ENCODE data around the gene SELENOV. TPM values are rescaled to one million over a fixed set of nuclear protein-coding genes. Genes with fewer than 3 reads are reported as not detected.

SELENOV gene
- total RNA-seq = not detected

- DNase-seq = peak in 1 of 2 donors; percentile 79
- no peak for TF ChIP-seq POLR2AphosphoS5 (IDR thresholded peaks at IDR 0.05)
- Histone ChIP-seq H3K4me1 (peaks cover 9 to 18% (median 12%) of the 10 kb centered on the region in 4 donors), H3K4me3 (peak within 1 kb of the TSS in 3 of 4 donors; percentile 6 to 36 (median 19)), H3K27me3 (peaks cover 0 to 29% (median 16%) of the 10 kb centered on the region in 4 donors), H3K27ac (no peak within 1 kb of the TSS), H3K9me3 (no peaks in the 10 kb centered on the region), H3K36me3 (no peaks in the 10 kb centered on the region)
- ATAC-seq (ENCODE audit: low FRiP score in 2 of 2) = peak; percentile 9 to 25
- WGBS, 2 donors = 0 to 1% methylated on average over 10 to 32 of the region's 56 CpGs
Measured at GRCh38 chr19:39514840-39515550, at the start of gene SELENOV. Gene SELENOV, plus strand, starts transcription at chr19:39515139. Its CDS starts 74 bp downstream, at chr19:39515213.

GRCh38 chr19:39465956-39466747, 48.8 kb upstream of the SELENOV start:
- no peak for TF ChIP-seq CTCF (IDR thresholded peaks at IDR 0.05)
- no peak for TF ChIP-seq POLR2AphosphoS5 (IDR thresholded peaks at IDR 0.05)
- no peak for TF ChIP-seq POLR2A (IDR thresholded peaks at IDR 0.05)
- TF ChIP-seq EP300 (IDR thresholded peaks at IDR 0.05) = no peak
- no peak overlapping the region for H3K27ac ChIP-seq
- no peaks in the 10 kb centered on the region for H3K27me3 ChIP-seq
- H3K4me3 ChIP-seq = no peak overlapping the region
- peaks cover 49 to 95% (median 78%) of the 10 kb centered on the region in 4 donors for H3K36me3 ChIP-seq
- no peak for DNase-seq
- H3K9me3 ChIP-seq = no peaks in the 10 kb centered on the region
- H3K4me1 ChIP-seq = no peaks in the 10 kb centered on the region
- 95 to 97% methylated on average over 18 of the region's 18 CpGs for WGBS, 2 donors
- ATAC-seq (ENCODE audit: low FRiP score in 2 of 2) = no peak

GRCh38 chr19:39467941-39468340, 47.0 kb upstream of the SELENOV start:
- Histone ChIP-seq H3K4me1 (no peaks in the 10 kb centered on the region), H3K4me3 (no peak overlapping the region), H3K36me3 (peaks cover 63 to 98% (median 88%) of the 10 kb centered on the region in 4 donors), H3K27ac (no peak overlapping the region), H3K27me3 (no peaks in the 10 kb centered on the region), H3K9me3 (no peaks in the 10 kb centered on the region)
- ATAC-seq (ENCODE audit: low FRiP score in 2 of 2) (no peak), DNase-seq (no peak)
- 96% methylated on average over 7 of the region's 7 CpGs; no CpG with 5 or more reads in 1 of the 2 donors for WGBS, 2 donors
- TF ChIP-seq POLR2A (IDR thresholded peaks at IDR 0.05) (no peak), EP300 (IDR thresholded peaks at IDR 0.05) (no peak), CTCF (IDR thresholded peaks at IDR 0.05) (no peak), POLR2AphosphoS5 (IDR thresholded peaks at IDR 0.05) (no peak)

- H3K9me3 ChIP-seq = no peaks in the 10 kb centered on the region
- H3K4me1 ChIP-seq = no peaks in the 10 kb centered on the region
- TF ChIP-seq EP300 (IDR thresholded peaks at IDR 0.05) = no peak
- TF ChIP-seq POLR2AphosphoS5 (IDR thresholded peaks at IDR 0.05) = no peak
- TF ChIP-seq CTCF (IDR thresholded peaks at IDR 0.05) = no peak
- no peak for TF ChIP-seq POLR2A (IDR thresholded peaks at IDR 0.05)
- DNase-seq (no peak), ATAC-seq (ENCODE audit: low FRiP score in 2 of 2) (no peak)
- H3K4me3 ChIP-seq = no peak overlapping the region
- WGBS, 2 donors = 89 to 93% methylated on average over 11 of the region's 11 CpGs
- H3K27me3 ChIP-seq = no peaks in the 10 kb centered on the region
- H3K36me3 ChIP-seq = peaks cover 72 to 100% (median 97%) of the 10 kb centered on the region in 4 donors
- no peak overlapping the region for H3K27ac ChIP-seq
Measured at GRCh38 chr19:39469036-39469435, 45.9 kb upstream of the SELENOV start.

DNA sequence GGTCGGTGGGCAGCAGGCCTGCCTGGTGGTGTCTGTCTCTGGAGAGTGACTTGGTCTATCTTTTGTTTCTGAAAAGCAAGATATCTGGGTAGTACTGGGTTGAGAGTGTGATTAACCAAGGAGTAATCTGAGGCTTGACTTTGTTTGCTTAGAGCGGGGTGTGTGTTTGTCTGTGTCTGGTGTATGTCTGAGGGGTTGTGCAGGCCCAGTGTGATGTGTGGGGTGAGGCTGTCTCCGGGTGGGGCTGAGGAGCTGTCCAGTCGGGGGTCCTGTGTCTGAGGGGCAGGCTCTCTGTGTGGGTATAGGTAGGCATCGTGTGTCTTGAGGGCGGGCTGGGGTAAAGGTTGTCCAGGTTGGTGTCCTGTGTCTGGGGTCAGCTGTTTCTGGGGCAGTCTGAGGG, 45.4 kb upstream of the SELENOV start:
- DNase-seq = no peak
- no peak for ATAC-seq (ENCODE audit: low FRiP score in 2 of 2)
- no peaks in the 10 kb centered on the region for H3K9me3 ChIP-seq
- 88 to 89% methylated on average over 6 of the region's 6 CpGs for WGBS, 2 donors
- TF ChIP-seq CTCF (IDR thresholded peaks at IDR 0.05) = no peak
- peaks cover 73 to 100% (median 99%) of the 10 kb centered on the region in 4 donors for H3K36me3 ChIP-seq
- H3K4me3 ChIP-seq = no peak overlapping the region
- H3K27me3 ChIP-seq = no peaks in the 10 kb centered on the region
- H3K27ac ChIP-seq = no peak overlapping the region
- no peaks in the 10 kb centered on the region for H3K4me1 ChIP-seq
